Activated CD4-positive, alpha-beta T cell treated with anti-CD3 and anti-CD28 coated beads for 36 hours (primary cell): ENCODE measurements around the gene CRTC3. TPM values are rescaled to one million over a fixed set of nuclear protein-coding genes. Genes with fewer than 3 reads are reported as not detected.

Experiments
- ATAC-seq: fragments of 200-7000 bp; cut with Tn5 transposase; one replicate; pipeline ENCODE4 v1.10.0; 2021; ENCODE audit warnings: mild to moderate bottlenecking, moderate library complexity
- CTCF ChIA-PET: fragments of 350-600 bp; sonication (Branson Sonifier 250); formaldehyde crosslinking; loops from one replicate; lab custom pipeline; 2021; ENCODE audit warnings: antibody characterized with exemption; lab: Charles Lee
- POLR2A ChIA-PET: fragments of 350-600 bp; sonication (Branson Sonifier 250); formaldehyde crosslinking; loops from one replicate; lab custom pipeline; 2021; ENCODE audit warnings: antibody characterized with exemption, inconsistent platforms; lab: Charles Lee
- DNase-seq: peaks from one replicate; pipeline ENCODE4 v3.0.0-alpha.2; 2020
- H3K27ac Mint-ChIP-seq: one replicate; pipeline ENCODE4 v1.8.0; 2021; ENCODE audit warnings: mixed read lengths
- H3K27me3 Mint-ChIP-seq: one replicate; pipeline ENCODE4 v1.8.0; 2021; ENCODE audit warnings: mixed read lengths
- H3K36me3 Mint-ChIP-seq: one replicate; pipeline ENCODE4 v1.8.0; 2021; ENCODE audit warnings: low read depth, mixed read lengths
- H3K4me1 Mint-ChIP-seq: one replicate; pipeline ENCODE4 v1.8.0; 2021; ENCODE audit warnings: mixed read lengths
- H3K4me3 Mint-ChIP-seq: one replicate; pipeline ENCODE4 v1.8.0; 2021; ENCODE audit warnings: mild to moderate bottlenecking, moderate library complexity, mixed read lengths
- H3K9me3 Mint-ChIP-seq: one replicate; pipeline ENCODE4 v1.8.0; 2021; ENCODE audit warnings: low read depth, mixed read lengths
- intact Hi-C, 2 experiments: fragments of 100-400 bp; cut with DNase I in 1 of 2; cut with micrococcal nuclease in 1 of 2; formaldehyde crosslinking; loops; one replicate each; pipeline versions ENCODE4 v1.14.2 to v1.15.1; 2022 to 2024; cut with DNase I, micrococcal nuclease
- total RNA-seq, 2 experiments: library from RNA; stranded (reverse); gene quantifications; one replicate each; pipeline ENCODE4 v1.2.3, GENCODE V29; 2021

CRTC3 gene
- total RNA-seq, 2 experiments from 2014 or later = 32.4 to 36.2 TPM

GRCh38 chr15:90545095-90545494, 15.4 kb downstream of the CRTC3 start:
- CTCF ChIA-PET = interaction anchor here (1.2 to 1.4 kb wide), 2 partner anchors 32 to 74 kb away, joined by 4 read pairs; no protein-coding TSS in a partner anchor
- POLR2A ChIA-PET = no interaction called here
- H3K36me3 Mint-ChIP-seq = peaks cover 33% of the 10 kb centered on the region

GRCh38 chr15:90547540-90547939, 17.8 kb downstream of the CRTC3 start:
- Mint-ChIP-seq H3K4me3 (no peak overlapping the region), H3K27me3 (no peaks in the 10 kb centered on the region), H3K36me3 (peaks cover 37% of the 10 kb centered on the region), H3K27ac (peak overlapping the region; percentile 42), H3K9me3 (no peaks in the 10 kb centered on the region), H3K4me1 (peaks cover 58% of the 10 kb centered on the region)
- no peak for DNase-seq
- intact Hi-C loops = no loop called here
- CTCF ChIA-PET = interaction anchor here (1.5 kb wide), 1 partner anchor 9 kb away, joined by 5 read pairs; no protein-coding TSS in a partner anchor
- POLR2A ChIA-PET = no interaction called here
- ATAC-seq = no peak

More at GRCh38 chr15:90545095-90545494, 15.4 kb downstream of the CRTC3 start:
- Mint-ChIP-seq H3K9me3 (no peaks in the 10 kb centered on the region), H3K4me1 (peaks cover 61% of the 10 kb centered on the region), H3K27me3 (no peaks in the 10 kb centered on the region), H3K27ac (peak overlapping the region; percentile 48), H3K4me3 (no peak overlapping the region)
- intact Hi-C loops = loop anchor here (2.0 kb wide), 2 partner anchors 16 to 30 kb away; no protein-coding TSS in a partner anchor
- peak; percentile 49 for DNase-seq
- ATAC-seq = peak; percentile 74

DNA sequence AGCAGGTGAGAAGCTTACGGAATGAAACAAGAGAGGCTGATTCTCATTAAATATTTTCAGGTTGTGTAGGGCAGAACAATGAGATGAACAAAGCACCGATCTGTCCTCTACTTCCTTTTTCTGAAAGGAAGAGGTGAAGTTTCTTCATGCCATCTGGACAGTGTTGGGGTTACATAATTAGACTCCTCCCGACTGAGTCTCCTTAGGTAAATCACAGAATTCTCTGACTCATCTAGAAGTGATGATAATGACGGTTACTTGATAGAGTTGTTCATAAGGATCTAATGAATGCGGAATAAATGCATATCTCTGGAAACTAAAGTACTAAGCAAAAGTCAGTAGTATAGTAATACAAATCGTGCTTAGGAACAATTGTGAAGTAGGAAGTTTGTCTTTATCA, 21.2 kb downstream of the CRTC3 start:
- no peaks in the 10 kb centered on the region for H3K9me3 Mint-ChIP-seq
- DNase-seq = no peak
- no peak overlapping the region for H3K27ac Mint-ChIP-seq
- CTCF ChIA-PET = interaction anchor here (1.0 kb wide), 1 partner anchor 10 kb away, joined by 4 read pairs; no protein-coding TSS in a partner anchor
- H3K27me3 Mint-ChIP-seq = no peaks in the 10 kb centered on the region
- H3K4me1 Mint-ChIP-seq = peaks cover 52% of the 10 kb centered on the region
- H3K4me3 Mint-ChIP-seq = no peak overlapping the region
- POLR2A ChIA-PET = no interaction called here
- no peak for ATAC-seq
- peaks cover 31% of the 10 kb centered on the region for H3K36me3 Mint-ChIP-seq
- intact Hi-C loops = no loop called here

DNA sequence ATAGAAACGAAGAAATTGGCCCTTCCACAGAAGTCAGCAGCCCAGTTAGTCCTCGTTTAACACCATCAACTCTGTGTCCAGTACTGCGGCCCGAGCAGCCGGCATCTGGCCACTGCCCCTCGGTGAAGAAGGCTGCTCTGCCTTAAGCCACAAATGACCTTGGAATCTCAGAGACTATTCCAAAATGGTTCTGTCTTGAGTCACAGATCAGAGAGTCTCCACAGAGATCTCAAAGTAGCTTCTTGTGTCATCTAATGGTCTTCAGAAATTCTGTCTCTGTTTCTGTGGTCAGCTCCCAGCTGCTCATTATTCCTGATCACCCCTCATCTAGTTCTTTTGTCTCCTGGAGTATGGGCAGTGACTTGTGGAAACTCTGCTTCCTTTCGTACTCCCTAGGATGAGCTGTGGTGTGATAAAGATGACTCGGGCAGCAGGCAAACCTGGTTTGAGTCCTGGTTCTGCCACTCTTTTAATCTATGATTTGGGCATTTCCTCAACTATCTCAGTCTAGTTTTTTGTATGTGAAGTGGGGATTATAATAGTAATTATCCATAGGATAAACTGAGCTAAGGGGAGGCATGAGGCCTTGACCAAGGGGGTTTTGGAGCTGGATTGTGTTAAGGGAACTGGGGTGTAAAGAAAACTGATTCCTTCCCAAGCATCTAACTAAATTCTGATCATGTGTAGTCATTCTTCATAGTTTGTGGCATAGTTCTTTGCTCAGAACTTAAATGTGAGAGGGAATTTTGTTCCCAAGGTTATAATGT, 22.6 kb downstream of the CRTC3 start:
- Mint-ChIP-seq H3K4me1 (peaks cover 54% of the 10 kb centered on the region), H3K9me3 (no peaks in the 10 kb centered on the region), H3K4me3 (no peak overlapping the region), H3K36me3 (peaks cover 27% of the 10 kb centered on the region), H3K27me3 (no peaks in the 10 kb centered on the region), H3K27ac (no peak overlapping the region)
- intact Hi-C loops = no loop called here
- CTCF ChIA-PET = interaction anchor here (0.5 kb wide), 1 partner anchor 307 kb away, joined by 3 read pairs; no protein-coding TSS in a partner anchor
- no peak for DNase-seq
- POLR2A ChIA-PET = no interaction called here
- no peak for ATAC-seq

GRCh38 chr15:90552929-90553211, 23.1 kb downstream of the CRTC3 start:
- intact Hi-C loops = no loop called here
- no peak overlapping the region for H3K4me3 Mint-ChIP-seq
- H3K4me1 Mint-ChIP-seq = peaks cover 54% of the 10 kb centered on the region
- no peaks in the 10 kb centered on the region for H3K9me3 Mint-ChIP-seq
- no peak for DNase-seq
- CTCF ChIA-PET = no interaction called here
- no peak overlapping the region for H3K27ac Mint-ChIP-seq
- POLR2A ChIA-PET = no interaction called here
- peaks cover 26% of the 10 kb centered on the region for H3K36me3 Mint-ChIP-seq
- no peak for ATAC-seq
- H3K27me3 Mint-ChIP-seq = no peaks in the 10 kb centered on the region

GRCh38 chr15:90553248-90553745, 23.6 kb downstream of the CRTC3 start:
- Mint-ChIP-seq H3K4me1 (peaks cover 54% of the 10 kb centered on the region), H3K27ac (no peak overlapping the region), H3K36me3 (peaks cover 23% of the 10 kb centered on the region), H3K9me3 (no peaks in the 10 kb centered on the region), H3K27me3 (no peaks in the 10 kb centered on the region), H3K4me3 (no peak overlapping the region)
- CTCF ChIA-PET = interaction anchor here (0.6 kb wide), 1 partner anchor 33 kb away, joined by 3 read pairs; no protein-coding TSS in a partner anchor
- POLR2A ChIA-PET = no interaction called here
- ATAC-seq (no peak), DNase-seq (no peak)
- intact Hi-C loops = no loop called here

DNA sequence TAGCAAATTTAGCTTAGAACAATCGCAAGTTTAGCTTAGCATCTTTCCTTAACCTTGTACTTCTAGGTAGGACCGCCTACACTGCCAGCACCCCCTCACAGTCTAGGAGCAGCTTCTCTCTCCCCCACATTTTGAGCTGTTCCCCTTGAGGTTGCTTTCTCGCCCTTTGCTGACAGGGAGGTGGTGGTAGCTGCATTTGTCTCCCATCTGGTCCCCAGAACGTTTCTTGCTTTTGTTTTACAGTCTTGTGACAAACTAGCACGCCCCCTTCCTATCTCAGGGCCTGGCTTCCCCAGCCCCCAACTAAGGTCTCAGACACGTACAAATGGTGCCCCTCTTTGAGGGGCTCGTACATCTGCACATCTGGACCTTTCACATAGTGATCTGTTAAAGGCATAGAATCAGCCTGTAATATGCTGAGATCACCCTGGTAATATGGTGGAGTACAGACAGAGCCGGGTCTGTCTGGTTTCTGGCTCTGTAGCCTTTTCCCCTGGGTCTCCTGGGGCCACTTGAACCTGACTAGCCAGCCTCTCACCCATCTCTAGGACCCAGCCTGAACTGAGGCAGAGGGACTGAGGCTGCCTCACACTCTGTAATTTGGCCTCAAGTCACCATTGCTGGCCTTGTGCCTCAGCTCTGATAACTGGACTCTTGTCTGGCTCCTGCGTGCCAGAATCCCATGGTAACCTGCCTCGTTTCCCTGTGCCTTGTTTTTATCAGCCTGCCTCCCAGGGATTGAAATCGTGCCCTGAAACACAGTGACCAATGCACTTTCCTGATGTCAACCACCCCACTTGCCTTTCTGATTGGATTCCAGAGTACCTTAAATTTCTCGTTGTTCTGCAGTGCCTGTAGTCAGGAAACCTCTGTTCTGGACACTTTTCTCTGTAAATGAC, 27.7 kb downstream of the CRTC3 start:
- ChIA-PET CTCF (interaction anchor here (0.8 to 2.4 kb wide), 6 partner anchors 10 to 256 kb away, joined by 3 to 8 read pairs (median 4); no protein-coding TSS in a partner anchor), POLR2A (interaction anchor here (0.6 kb wide), 1 partner anchor 12 kb away, joined by 3 read pairs; no protein-coding TSS in a partner anchor)
- Mint-ChIP-seq H3K4me3 (peak overlapping the region; percentile 29), H3K27me3 (no peaks in the 10 kb centered on the region), H3K36me3 (peaks cover 25% of the 10 kb centered on the region), H3K27ac (peak overlapping the region; percentile 77), H3K4me1 (peaks cover 76% of the 10 kb centered on the region), H3K9me3 (no peaks in the 10 kb centered on the region)
- peak; percentile 28 for ATAC-seq
- intact Hi-C loops = no loop called here
- DNase-seq = peak; percentile 27

- Mint-ChIP-seq H3K4me3 (no peak overlapping the region), H3K36me3 (peaks cover 24% of the 10 kb centered on the region), H3K27ac (peak overlapping the region; percentile 77), H3K27me3 (no peaks in the 10 kb centered on the region), H3K9me3 (no peaks in the 10 kb centered on the region), H3K4me1 (peaks cover 76% of the 10 kb centered on the region)
- POLR2A ChIA-PET = no interaction called here
- no peak for DNase-seq
- intact Hi-C loops = no loop called here
- no peak for ATAC-seq
- CTCF ChIA-PET = no interaction called here
These were observed 28.4 kb downstream of the CRTC3 start for GRCh38 chr15:90558171-90558573.

- Mint-ChIP-seq H3K27me3 (no peaks in the 10 kb centered on the region), H3K4me1 (peaks cover 77% of the 10 kb centered on the region), H3K27ac (no peak overlapping the region), H3K9me3 (no peaks in the 10 kb centered on the region), H3K4me3 (no peak overlapping the region), H3K36me3 (peaks cover 21% of the 10 kb centered on the region)
- intact Hi-C loops = no loop called here
- POLR2A ChIA-PET = no interaction called here
- CTCF ChIA-PET = no interaction called here
- DNase-seq (no peak), ATAC-seq (no peak)
These were observed 29.4 kb downstream of the CRTC3 start for GRCh38 chr15:90559119-90559518.

DNA sequence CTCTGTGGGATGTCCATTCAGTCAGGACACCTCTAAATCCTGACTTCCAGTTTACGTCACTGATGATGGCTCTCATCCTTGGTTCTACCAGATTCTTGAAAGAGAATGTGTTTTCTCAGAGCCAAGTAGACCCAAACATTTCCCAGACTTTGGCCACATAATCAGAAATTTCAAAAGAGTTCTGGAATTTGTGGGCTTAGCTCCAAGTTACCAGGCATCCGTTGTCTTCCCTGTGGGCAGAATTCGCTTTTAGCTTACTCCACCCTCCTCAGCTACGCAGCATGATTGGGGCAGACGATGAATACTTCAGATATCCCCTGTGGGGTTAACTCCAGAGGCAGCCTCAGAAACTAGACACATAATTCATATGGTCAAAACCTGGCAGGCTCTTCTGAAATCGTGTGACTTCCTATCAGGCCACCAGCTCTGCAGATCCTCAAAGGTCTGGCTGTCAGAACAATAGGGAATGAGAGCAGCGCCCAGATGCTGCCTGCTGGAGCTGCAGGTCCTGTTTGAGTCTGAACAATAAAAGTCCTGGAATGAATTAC, 30.6 kb downstream of the CRTC3 start:
- H3K27me3 Mint-ChIP-seq = no peaks in the 10 kb centered on the region
- ChIA-PET POLR2A (interaction anchor here (0.7 kb wide), 1 partner anchor 21 kb away, joined by 3 read pairs; no protein-coding TSS in a partner anchor), CTCF (interaction anchor here (0.5 to 1.2 kb wide), 6 partner anchors 12 to 396 kb away, joined by 3 to 4 read pairs (median 3); no protein-coding TSS in a partner anchor)
- no peaks in the 10 kb centered on the region for H3K9me3 Mint-ChIP-seq
- H3K27ac Mint-ChIP-seq = no peak overlapping the region
- no peak for DNase-seq
- intact Hi-C loops = loop anchor here in 1 of 2 experiments (2.0 kb wide), 1 partner anchor 16 kb away; no protein-coding TSS in a partner anchor
- H3K4me1 Mint-ChIP-seq = peaks cover 85% of the 10 kb centered on the region
- ATAC-seq = no peak
- H3K4me3 Mint-ChIP-seq = no peak overlapping the region
- H3K36me3 Mint-ChIP-seq = peaks cover 28% of the 10 kb centered on the region
